Glutamatergic neuron (in vitro differentiated cells): ENCODE data around the gene LAD1. TPM values are rescaled to one million over a fixed set of nuclear protein-coding genes. Genes with fewer than 3 reads are reported as not detected.
A peak's percentile ranks its signal among the peaks of the same experiment; 100 is the strongest.

ENCODE experiments used
- DNase-seq: peaks from one replicate; pipeline ENCODE4 v3.0.0; 2022
- H3K27ac Mint-ChIP-seq: one replicate; pipeline ENCODE4 v1.8.0; 2020; ENCODE audit warnings: mild to moderate bottlenecking, mixed read lengths, inconsistent platforms; ENCODE audit not compliant: unreplicated experiment
- H3K27me3 Mint-ChIP-seq: one replicate; pipeline ENCODE4 v1.8.0; 2020; ENCODE audit warnings: mild to moderate bottlenecking, moderate library complexity, mixed read lengths, inconsistent platforms; ENCODE audit not compliant: unreplicated experiment
- H3K36me3 Mint-ChIP-seq: one replicate; pipeline ENCODE4 v1.8.0; 2020; ENCODE audit warnings: mild to moderate bottlenecking, mixed read lengths, inconsistent platforms; ENCODE audit not compliant: unreplicated experiment
- H3K4me1 Mint-ChIP-seq: one replicate; pipeline ENCODE4 v1.8.0; 2020; ENCODE audit warnings: mild to moderate bottlenecking, low read depth, mixed read lengths, inconsistent platforms; ENCODE audit not compliant: unreplicated experiment
- H3K4me3 Mint-ChIP-seq: one replicate; pipeline ENCODE4 v1.8.0; 2020; ENCODE audit warnings: mild to moderate bottlenecking, mixed read lengths, inconsistent platforms; ENCODE audit not compliant: unreplicated experiment
- H3K9me3 Mint-ChIP-seq: one replicate; pipeline ENCODE4 v1.8.0; 2020; ENCODE audit warnings: mild to moderate bottlenecking, moderate library complexity, mixed read lengths, inconsistent platforms; ENCODE audit not compliant: unreplicated experiment
- CTCF ChIP-seq: fragments of 200-600 bp; sonication (generic); IDR thresholded peaks from one replicate; pipeline ENCODE4 v1.5.0; 2021; ENCODE audit not compliant: partially characterized antibody, unreplicated experiment
- total RNA-seq: library from RNA; stranded (reverse); fragmentation: NEBNext Ultra II Directional; extraction: Animal tissue kit (Norgen Biotek cat#: 25700); gene quantifications from one replicate; pipeline ENCODE4 v1.2.1, GENCODE V29; 2021; ENCODE audit not compliant: unreplicated experiment

LAD1 gene
- total RNA-seq, 1 donor from 2014 or later, result 0.25 TPM

GRCh38 chr1:201386208-201386607 is 12.9 kb downstream of the LAD1 start:
- Mint-ChIP-seq H3K4me3 (no peak overlapping the region), H3K27me3 (peaks cover 4% of the 10 kb centered on the region), H3K4me1 (peaks cover 5% of the 10 kb centered on the region), H3K9me3 (peaks cover 2% of the 10 kb centered on the region), H3K36me3 (no peaks in the 10 kb centered on the region), H3K27ac (no peak overlapping the region)
- TF ChIP-seq CTCF, result no peak
- DNase-seq, result no peak

GRCh38 chr1:201385299-201385891 is 13.7 kb downstream of the LAD1 start:
- H3K4me3 Mint-ChIP-seq, result no peak overlapping the region
- peaks cover 4% of the 10 kb centered on the region for H3K27me3 Mint-ChIP-seq
- no peak overlapping the region for H3K27ac Mint-ChIP-seq
- no peaks in the 10 kb centered on the region for H3K36me3 Mint-ChIP-seq
- peak; percentile 79 for TF ChIP-seq CTCF
- peaks cover 7% of the 10 kb centered on the region for H3K4me1 Mint-ChIP-seq
- DNase-seq, result peak; percentile 74
- H3K9me3 Mint-ChIP-seq, result peaks cover 4% of the 10 kb centered on the region

DNA sequence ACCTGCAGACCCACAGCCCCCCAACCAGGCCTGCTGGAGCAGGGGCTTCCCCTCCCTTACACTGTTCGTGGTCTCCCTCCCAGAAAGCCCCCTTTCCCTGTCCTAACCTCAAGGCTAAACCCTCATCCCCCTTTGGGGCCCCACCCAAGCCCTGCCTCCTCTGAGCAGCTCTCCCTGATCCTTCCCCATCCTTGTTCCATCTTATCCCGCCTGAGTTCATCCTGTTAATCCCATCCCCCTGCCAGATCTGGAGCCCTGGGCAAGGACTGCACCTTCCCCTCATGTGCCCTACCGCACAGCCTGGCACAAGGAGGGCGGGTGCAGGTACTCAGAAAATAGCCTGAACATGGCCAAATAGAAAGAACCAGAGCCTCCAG is 14.7 kb downstream of the LAD1 start:
- Mint-ChIP-seq H3K4me3 (no peak overlapping the region), H3K27ac (no peak overlapping the region)

GRCh38 chr1:201383647-201384405 is 15.3 kb downstream of the LAD1 start:
- peaks cover 4% of the 10 kb centered on the region for H3K27me3 Mint-ChIP-seq
- no peak for DNase-seq
- H3K36me3 Mint-ChIP-seq, result no peaks in the 10 kb centered on the region
- H3K27ac Mint-ChIP-seq, result no peak overlapping the region
- TF ChIP-seq CTCF, result no peak
- peaks cover 9% of the 10 kb centered on the region for H3K4me1 Mint-ChIP-seq
- peaks cover 7% of the 10 kb centered on the region for H3K9me3 Mint-ChIP-seq
- H3K4me3 Mint-ChIP-seq, result peak overlapping the region; percentile 26

More for the DNA sequence above, 14.7 kb downstream of the LAD1 start:
- TF ChIP-seq CTCF, result no peak
- no peak for DNase-seq
- Mint-ChIP-seq H3K9me3 (peaks cover 4% of the 10 kb centered on the region), H3K4me1 (peaks cover 7% of the 10 kb centered on the region), H3K36me3 (no peaks in the 10 kb centered on the region), H3K27me3 (peaks cover 4% of the 10 kb centered on the region)

DNA sequence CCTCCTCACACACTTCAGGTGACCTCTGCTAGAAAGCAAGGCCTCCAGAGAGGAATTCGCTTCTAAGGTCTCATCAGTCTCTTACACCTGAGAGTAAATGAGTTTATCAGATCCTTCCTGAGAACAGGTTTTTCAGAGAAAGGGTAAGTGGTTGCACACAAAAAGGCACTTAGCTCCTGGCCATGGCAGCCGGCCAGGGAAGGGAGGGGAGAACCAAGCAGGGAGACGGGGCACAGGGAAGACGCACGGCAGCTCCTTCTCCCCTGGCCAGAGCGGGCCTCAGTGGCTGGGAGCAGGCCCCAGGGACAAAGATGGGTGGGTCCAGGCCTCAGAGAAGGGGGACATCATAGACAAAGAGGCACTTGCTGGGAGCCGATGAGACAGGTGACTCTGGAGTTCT is 18.0 kb downstream of the LAD1 start:
- peaks cover 7% of the 10 kb centered on the region for H3K9me3 Mint-ChIP-seq
- peaks cover 17% of the 10 kb centered on the region for H3K4me1 Mint-ChIP-seq
- no peaks in the 10 kb centered on the region for H3K36me3 Mint-ChIP-seq
- DNase-seq, result no peak
- TF ChIP-seq CTCF, result no peak
- no peak overlapping the region for H3K4me3 Mint-ChIP-seq
- peaks cover 10% of the 10 kb centered on the region for H3K27me3 Mint-ChIP-seq
- H3K27ac Mint-ChIP-seq, result no peak overlapping the region
